GM19397 (cell line): Measurements from ENCODE around the gene HNRNPUL1.
"Not testable (repeated sequence)": the region's sequence is repeated elsewhere in the genome, so short reads cannot be mapped to it uniquely, and the experiment has no call there.

Source experiments
- ATAC-seq: cut with Tn5 transposase; IDR thresholded peaks from one replicate; pipeline ENCODE4 v1.9.1; 2021; ENCODE audit warnings: mild to moderate bottlenecking, moderate library complexity; ENCODE audit not compliant: unreplicated experiment

Gene HNRNPUL1

GRCh38 chr19:41263850-41264580 is at the start of gene HNRNPUL1:
Gene HNRNPUL1 (plus strand): TSS chr19:41264372. CDS start chr19:41264504, 132 bp downstream.
- peak; percentile 74 for ATAC-seq

- ATAC-seq, result no peak
Observed at GRCh38 chr19:41217741-41218140, 46.4 kb upstream of the HNRNPUL1 start.

- no peak for ATAC-seq
Observed at GRCh38 chr19:41218249-41218614, 45.9 kb upstream of the HNRNPUL1 start.

GRCh38 chr19:41218615-41219507 is 45.3 kb upstream of the HNRNPUL1 start, which contains the start of gene AXL:
Gene AXL (plus strand): TSS chr19:41219223. CDS start chr19:41219393, 170 bp downstream.
- no peak for ATAC-seq

- no peak for ATAC-seq
Observed at GRCh38 chr19:41219924-41220567, 44.1 kb upstream of the HNRNPUL1 start.

GRCh38 chr19:41220811-41221210 is 43.4 kb upstream of the HNRNPUL1 start:
- ATAC-seq, result no peak

GRCh38 chr19:41221514-41222205 is 42.5 kb upstream of the HNRNPUL1 start:
- ATAC-seq, result no peak

GRCh38 chr19:41222240-41222639 is 41.9 kb upstream of the HNRNPUL1 start:
- ATAC-seq, result no peak

GRCh38 chr19:41223431-41224234 is 40.5 kb upstream of the HNRNPUL1 start:
- ATAC-seq, result no peak

- no peak for ATAC-seq
Observed at GRCh38 chr19:41224632-41225031, 39.5 kb upstream of the HNRNPUL1 start.

- no peak for ATAC-seq
Observed at GRCh38 chr19:41225238-41226052, 38.7 kb upstream of the HNRNPUL1 start.

GRCh38 chr19:41226053-41226873 is 37.9 kb upstream of the HNRNPUL1 start:
- no peak for ATAC-seq

GRCh38 chr19:41226874-41227390 is 37.2 kb upstream of the HNRNPUL1 start:
- no peak for ATAC-seq

GRCh38 chr19:41228486-41228885 is 35.7 kb upstream of the HNRNPUL1 start:
- ATAC-seq, result no peak

- ATAC-seq, result not testable (repeated sequence)
Observed at GRCh38 chr19:41229338-41229737, 34.8 kb upstream of the HNRNPUL1 start.

GRCh38 chr19:41230067-41230857 is 33.9 kb upstream of the HNRNPUL1 start:
- no peak for ATAC-seq

GRCh38 chr19:41232686-41233085 is 31.5 kb upstream of the HNRNPUL1 start:
- no peak for ATAC-seq
